ENCODE measurements around the gene SPATA3. TPM values are rescaled to one million over a fixed set of nuclear protein-coding genes. Genes with fewer than 3 reads are reported as not detected.
"Not testable (repeated sequence)": the region's sequence is repeated elsewhere in the genome, so short reads cannot be mapped to it uniquely, and the experiment has no call there.

SPATA3 gene
- total RNA-seq, 1 donor from 2014 or later: not detected

DNA sequence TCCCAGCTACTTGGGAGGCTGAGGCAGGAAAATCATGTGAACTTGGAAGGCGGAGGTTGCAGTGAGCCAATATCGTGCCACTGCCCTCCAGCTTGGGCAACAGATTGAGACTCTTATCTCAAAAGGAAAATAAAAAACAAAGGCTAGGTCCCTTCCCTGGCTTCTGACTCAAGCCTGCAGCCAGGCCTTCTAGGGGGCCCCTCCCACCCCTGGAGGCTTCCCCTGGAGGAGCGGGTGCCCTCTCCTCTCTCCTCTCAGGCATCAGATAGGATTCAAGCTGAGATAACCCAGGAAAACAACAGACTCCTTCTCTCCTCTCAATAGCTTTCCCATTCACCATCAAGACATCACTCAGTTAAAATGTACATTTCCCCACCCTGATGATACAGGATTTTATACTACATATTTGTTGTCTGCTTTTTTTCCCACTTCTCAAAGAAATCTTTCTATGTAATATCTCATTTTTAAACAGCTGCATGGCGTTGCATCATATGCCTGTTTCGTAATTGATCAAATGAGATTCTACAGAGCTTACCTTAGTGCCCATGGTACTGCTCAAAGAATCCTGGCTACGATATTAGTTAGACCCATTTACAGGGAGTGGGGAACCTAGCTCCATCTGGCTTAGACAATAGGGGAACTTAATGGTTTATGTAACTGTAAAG, 20.8 kb downstream of the SPATA3 start:
- DNase-seq (ENCODE audit: extremely low read depth, low read depth, low spot score): no peak

DNA sequence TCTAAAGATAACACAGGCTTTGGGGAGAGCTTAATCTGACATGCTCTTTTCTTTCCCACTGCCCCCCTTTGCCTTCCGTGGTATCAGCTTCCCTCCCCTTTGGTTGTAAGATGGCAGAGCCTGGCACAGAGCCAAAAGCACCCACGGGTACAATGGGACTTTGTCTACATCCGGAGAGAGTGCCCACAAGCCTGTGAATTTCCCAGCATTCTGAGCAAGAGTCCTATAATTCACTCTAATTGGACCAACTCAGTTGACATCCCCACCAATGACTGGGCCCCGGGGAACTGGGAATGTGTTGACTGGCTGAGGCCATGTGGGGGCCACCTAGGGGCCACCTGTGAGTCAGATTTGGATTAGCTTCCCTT, 21.3 kb downstream of the SPATA3 start:
- no peak for DNase-seq (ENCODE audit: extremely low read depth, low read depth, low spot score)

DNA sequence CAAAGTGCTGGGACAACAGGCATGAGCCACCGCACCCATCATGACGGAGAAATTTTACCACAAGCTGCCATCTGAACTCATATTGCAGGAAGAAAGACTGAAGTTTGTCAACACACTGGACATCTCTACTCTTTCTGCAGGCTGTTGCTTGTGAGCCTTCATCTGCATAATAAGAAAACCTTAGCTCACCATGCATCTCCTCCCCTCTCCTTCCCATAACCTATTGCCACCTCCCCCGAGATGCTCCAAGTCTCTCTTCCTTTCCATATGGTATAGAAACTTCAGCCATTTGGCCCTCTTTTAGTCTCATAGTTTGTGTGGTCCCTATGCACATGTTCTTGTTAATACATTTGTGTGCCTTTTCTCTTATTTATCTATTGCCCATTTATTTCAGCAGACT, 22.3 kb downstream of the SPATA3 start:
- no peak for DNase-seq (ENCODE audit: extremely low read depth, low read depth, low spot score)

DNA sequence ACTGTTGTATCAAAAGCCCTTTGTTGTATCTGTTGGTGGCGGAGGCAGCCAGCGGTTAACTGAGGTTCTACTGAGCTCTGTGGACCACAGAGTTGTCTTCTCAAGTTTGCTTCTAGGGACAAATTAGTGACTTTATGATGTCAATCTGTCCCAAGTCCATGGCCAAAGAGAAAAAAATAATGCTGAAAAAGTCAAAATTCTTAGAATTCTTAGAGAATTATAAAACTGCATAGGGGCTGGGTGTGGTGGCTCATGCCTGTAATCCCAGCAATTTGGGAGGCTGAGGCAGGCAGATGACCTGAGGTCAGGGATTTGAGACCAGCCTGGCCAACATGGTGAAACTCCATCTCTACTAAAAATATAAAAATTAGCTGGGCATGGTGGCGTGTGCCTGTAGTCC, 29.1 kb downstream of the SPATA3 start:
- DNase-seq (ENCODE audit: extremely low read depth, low read depth, low spot score): not testable (repeated sequence)

DNA sequence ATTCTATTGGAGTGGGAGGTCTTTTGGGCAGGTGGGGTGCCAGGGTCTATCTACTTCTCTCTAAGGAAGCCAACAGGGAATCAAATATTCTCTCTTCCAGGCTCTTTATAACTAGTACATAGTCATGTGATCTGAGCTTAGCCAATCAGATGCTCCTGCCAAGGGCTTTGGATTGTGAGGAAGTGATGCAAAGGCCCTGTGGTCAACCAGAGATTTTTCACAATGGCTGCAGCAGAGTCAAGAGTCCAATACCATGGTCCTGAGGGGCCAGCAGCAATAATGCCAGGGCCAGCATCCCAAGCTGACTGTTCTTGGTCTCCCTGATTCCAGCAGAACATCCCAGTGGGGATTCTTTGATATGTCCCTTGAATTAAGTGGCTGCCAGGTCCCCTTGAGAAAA, 33.0 kb downstream of the SPATA3 start:
- no peak for DNase-seq (ENCODE audit: extremely low read depth, low read depth, low spot score)

DNA sequence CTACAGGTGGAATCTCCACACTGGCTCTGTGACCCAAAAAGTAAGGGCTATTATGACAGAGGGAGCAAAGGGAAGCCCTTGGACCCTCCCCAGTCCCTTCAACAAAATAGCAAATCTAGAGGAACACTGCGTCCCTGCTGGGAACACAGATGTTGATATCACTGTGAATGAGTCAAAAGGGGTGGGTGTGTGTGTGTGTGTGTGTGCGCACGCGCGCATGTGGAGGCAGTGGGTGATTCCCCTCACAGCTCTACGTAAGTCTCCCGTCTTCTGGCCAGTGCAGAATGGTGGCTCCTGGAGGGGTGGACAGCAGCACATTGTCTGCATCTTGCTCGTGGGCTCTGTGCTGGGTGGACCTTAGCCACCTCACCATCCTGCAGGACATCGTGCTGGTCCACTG, 33.6 kb downstream of the SPATA3 start:
- DNase-seq (ENCODE audit: extremely low read depth, low read depth, low spot score): no peak

DNA sequence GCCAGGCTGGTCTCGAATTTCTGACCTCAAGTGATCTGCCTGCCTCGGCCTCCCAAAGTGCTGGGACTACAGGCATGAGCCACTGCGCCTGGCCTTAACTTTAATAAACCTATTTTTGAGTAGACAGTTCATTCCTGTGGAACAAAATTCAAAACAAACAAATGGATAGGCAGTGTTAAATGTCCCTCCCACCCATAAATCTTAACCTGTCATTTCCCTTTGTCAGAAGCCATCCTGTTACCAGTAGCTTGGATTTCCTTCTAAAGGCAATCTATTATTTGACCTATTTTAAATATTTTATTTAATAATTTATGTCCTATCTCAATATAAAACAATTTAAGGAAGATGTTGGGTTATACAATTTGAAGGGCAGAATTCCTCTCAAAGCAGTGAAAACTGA, 34.8 kb downstream of the SPATA3 start:
- DNase-seq (ENCODE audit: extremely low read depth, low read depth, low spot score): no peak

DNA sequence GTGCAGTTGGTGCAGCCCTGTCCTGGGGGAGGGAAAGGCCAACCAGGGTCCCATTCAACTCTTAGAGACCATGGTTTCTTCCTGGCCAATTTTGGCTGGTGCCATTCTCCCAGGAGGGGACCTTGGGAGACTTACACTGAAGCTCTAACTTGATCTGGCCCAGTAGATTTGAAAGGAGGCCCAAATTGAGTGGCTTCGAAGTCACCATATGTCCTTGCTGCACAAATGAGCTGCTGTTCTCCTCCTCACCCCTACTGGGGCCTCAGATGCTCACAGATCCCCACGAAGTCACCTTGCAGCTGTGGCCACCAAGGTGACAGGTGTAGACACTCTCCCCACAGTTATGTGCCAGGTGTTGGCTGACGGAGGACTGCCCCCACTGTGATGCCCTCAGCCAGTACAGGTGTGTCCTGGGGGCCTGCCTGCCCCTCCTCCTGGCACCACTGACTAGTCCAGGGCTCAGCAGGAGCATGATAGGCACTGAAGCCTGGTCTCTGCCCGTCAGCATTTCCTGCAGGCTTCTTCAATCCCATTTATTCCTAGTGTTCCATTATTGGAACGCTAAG, 36.7 kb downstream of the SPATA3 start:
- no peak for DNase-seq (ENCODE audit: extremely low read depth, low read depth, low spot score)

DNA sequence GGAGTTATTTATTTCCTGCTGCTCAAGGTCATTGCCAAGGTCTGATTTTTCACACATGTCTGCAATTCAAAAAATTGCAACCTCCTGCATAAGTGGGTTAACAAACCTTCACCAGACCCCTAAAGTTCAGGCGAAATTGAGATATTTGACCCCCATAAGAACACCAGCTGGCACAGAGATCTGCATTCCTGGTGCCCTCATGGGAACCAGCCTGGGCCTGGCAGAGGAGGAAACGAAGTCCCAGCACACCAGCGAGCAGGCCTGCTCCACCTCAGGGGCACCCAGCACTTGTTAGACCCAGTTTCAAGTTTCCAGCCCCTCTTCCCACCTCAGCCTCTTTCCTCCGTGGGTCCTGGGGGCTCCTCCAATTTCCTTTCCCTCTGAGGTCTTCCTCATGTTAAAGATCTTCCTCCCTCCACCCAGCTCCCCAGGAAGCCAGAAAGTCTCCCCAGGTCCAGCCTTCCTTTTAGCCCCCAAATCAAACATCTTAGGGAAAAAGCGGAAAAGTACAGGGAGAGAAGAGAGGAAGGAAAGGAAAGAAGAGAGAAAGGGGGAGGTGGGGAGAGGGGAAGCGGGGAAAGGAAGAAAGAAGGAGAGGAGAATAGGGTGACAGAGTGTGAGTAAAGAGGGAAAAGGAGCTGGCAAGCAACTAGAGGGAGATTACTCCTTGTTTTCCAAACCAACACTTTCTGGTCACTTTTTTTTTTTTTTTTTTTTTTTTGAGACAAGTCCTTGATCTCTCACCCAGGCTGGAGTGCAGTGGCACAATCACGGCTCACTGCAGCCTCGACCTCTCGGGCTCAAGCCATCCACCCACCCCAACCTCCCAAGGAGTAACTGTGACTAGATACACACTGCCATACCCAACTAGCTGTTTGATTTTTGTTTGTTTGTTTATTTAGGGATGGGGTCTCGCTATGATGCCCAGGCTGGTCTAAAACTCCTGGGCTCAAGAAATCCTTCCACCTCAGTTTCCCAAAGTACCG, 37.5 kb downstream of the SPATA3 start:
- no peak for DNase-seq (ENCODE audit: extremely low read depth, low read depth, low spot score)

DNA sequence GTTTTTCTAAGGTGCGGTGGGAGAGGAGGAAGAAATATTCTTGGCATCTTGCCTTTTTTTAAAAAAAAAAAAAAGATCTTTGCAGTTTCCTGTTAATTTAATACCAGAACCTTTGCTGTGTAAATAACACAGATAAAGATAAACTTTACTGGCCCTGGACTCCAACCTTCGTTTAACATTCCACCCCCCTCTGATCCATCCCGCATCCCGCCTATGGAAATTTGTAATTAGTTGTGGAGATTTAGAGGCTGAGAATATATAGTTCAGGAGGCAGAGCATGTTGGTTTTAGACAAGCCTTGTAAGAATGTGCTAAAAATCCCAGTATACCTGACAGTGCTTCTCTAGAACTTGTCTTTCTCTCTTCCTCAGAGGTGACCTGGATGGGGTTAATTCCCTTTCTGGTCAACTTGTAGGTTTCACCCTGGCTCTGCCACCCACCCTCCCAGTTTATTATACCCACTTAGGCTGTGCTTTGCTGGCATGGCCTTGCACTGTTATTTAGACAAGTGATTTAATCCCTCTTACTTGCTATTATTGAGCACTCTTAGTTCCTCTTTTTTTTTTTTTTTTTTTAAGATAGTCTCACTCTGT, 38.5 kb downstream of the SPATA3 start:
- no peak for DNase-seq (ENCODE audit: extremely low read depth, low read depth, low spot score)

DNA sequence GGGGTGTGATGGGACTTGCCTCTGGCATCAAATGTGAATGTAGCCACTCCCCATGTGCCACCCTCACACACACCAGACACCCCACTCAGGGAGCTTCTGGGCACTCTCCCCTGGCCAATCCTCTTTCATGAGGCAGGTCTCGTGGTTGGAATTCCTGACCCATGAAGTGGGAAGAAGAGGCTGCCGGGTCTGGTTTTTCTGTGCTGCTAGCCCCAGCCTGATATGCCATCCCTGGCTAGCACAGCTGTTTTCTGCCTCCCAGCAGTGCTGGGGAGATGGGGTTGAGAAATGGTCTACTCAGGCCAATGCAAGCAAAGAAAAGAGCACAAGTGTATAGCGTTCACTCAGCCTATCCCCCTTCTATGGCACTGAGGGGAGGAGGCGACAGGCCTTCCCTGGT, 40.2 kb downstream of the SPATA3 start:
- no peak for DNase-seq (ENCODE audit: extremely low read depth, low read depth, low spot score)

DNA sequence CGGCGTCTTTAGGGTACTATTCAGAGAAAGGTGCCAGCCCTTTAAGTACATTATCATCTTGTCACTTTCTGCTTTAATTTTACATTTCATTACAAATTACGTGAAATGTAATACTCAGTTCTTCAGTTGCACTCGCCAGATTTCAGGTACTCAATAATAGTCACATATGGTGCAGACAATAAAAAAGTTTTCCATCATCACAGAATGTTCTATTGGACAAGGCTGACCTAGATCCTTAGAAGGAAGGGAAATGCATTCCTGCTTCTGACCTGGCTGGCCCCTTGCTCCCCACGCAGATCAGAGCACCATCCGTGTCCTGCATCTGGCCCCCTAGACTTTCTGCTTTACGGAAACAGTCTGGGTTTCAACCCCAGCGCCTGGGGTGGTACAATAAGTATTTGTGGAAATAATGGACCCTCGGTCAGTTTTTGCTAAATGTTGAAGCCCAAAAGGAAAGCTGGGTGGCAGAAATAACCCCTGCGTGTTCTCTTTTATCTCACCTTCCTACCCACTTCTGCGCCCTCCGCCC, 40.7 kb downstream of the SPATA3 start:
- DNase-seq (ENCODE audit: extremely low read depth, low read depth, low spot score): no peak

DNA sequence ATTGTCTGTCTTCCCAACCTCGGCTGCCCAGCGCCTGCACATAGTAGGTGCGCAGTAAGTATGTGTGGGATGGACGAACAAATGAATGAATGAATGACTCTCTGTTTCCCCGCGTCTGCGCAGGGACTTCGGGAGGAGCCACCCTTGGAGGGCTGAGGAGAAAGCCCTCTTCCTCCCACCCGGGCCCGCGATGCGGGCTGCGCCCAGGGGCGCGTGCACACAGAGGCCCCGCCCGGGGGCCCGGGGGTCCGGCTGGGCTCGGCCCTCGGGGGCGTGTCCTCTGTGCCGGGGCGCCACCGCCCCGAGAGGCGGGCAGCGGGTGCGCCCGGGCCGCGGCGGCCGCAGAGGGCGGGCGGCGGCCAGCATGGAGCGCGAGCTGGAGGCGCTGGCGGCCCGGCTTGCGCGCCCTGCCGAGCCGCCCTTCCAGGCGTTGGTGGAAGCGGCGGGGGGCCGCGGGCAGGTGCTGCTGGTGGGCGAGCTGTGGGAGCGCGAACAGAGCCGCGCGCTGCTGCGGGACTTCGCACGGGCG, 41.3 kb downstream of the SPATA3 start, which contains the start of gene C2orf72:
Gene C2orf72, plus strand, starts transcription at position 322 of the 529 bp plus-strand sequence. Its CDS starts 43 bp downstream, at position 365.
- no peak for DNase-seq (ENCODE audit: extremely low read depth, low read depth, low spot score)

DNA sequence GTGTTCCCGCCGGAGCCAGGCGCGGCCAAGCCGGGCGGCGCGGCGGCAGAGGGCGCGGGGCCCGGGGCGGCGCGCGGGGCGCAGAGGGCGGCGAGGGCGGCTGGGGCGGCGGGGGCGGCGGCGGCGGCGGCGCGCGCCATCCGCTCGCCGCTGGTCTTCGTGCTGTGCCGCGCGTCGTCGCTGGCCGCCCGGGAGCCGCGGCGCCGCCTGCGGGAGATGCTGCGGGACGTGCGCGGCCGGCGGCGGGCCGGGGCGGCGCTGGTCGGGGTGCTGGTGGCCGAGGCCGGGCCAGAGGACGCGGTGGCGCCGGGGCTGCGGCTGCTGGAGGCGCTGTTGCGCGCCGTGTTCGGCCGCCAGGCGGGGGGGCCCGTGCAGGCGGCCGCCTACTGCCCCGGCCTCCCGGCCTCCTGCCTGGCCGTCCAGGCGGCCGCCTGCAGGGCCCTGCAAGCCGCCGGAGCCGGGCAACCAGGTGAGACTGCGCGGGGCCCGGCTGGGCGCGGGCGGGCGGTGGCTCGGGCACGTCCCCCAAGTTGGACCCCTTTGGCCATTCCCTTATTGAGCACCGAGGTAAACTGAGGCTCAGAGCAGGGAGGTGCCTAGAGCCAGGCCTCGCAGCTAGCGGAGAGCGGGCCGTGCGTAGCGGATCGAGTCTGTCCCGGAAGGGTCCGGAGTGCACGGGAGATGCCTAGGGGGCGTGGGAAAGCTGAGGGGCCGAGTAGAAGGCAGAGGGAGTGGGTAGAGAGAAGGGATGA, 42.0 kb downstream of the SPATA3 start:
- DNase-seq (ENCODE audit: extremely low read depth, low read depth, low spot score): no peak

DNA sequence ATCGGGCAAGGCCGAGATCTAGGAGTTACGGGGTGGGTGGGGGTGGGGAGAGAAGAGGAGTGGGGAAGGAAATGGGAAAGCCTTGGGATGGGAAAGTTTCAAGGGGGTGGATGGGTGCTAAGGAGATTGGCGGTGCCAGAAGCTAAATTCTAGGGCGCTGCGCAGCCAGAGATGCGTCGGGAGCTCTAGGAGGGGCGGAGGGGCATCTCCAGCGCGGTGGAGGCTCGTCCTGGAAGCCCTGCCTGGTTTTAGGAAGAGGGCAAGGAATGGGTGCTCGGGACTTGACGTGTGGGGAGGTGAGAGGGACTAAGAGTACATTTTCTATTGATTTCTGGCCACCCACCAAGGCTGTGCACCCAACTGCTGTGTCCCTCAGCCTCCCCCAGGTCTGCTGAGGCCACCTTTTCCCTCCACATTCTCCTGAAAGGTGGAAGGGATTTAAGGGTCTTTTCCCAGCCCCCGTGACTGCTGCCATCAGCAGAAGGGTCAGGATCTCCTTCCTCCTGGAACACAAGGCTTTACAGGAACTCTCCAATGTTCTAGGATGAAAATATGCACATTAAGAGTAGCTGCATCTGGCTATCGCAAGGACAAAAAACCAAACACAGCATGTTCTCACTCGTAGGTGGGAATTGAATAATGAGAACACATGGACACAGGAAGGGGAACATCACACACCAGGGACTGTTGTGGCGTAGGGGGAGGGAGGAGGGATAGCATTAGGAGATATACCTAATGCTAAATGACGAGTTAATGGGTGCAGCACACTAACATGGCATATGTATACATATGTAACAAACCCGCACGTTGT, 42.8 kb downstream of the SPATA3 start:
- DNase-seq (ENCODE audit: extremely low read depth, low read depth, low spot score): no peak

DNA sequence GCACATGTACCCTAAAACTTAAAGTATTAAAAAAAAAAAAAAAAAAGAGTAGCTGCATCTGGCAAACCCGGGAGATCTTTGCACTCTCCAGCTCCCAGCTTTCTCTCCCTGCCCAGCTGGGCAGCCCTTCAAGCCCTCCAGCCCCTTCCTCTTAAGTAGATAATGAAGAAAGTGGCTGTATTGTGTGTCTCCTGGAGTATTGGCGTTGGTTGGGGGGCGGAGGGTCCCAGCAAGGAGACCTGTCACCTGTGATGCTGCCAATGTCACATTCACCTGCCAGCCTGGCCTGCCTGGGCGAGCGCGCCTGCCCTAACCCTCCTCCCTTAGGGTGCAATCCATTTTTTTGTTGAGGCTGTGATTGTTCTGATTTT, 43.4 kb downstream of the SPATA3 start:
- DNase-seq (ENCODE audit: extremely low read depth, low read depth, low spot score): no peak

DNA sequence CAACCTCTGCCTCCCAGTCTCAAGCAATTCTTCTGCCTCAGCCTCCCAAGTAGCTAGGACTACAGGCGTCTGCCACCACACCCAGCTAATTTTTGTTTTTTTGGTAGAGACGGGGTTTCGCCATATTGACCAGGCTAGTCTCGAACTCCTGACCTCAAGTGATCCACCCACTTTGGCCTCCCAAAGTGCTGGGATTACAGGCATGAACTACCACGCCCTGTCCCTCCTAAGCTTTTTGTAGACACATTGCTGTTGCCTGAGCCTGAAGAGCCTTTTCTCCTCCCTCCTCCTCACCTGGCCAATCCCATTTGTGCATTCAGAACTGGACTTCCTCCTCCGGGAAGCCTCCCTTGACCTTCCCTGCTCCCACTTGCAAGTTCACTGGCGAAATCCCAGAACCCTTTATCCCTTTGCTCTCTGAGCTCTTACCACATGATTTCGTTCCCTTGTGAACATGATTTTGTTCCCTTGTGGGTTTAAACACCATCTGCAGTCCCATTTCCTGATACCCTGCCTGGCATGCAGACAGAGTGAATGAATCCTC, 44.0 kb downstream of the SPATA3 start:
- no peak for DNase-seq (ENCODE audit: extremely low read depth, low read depth, low spot score)

DNA sequence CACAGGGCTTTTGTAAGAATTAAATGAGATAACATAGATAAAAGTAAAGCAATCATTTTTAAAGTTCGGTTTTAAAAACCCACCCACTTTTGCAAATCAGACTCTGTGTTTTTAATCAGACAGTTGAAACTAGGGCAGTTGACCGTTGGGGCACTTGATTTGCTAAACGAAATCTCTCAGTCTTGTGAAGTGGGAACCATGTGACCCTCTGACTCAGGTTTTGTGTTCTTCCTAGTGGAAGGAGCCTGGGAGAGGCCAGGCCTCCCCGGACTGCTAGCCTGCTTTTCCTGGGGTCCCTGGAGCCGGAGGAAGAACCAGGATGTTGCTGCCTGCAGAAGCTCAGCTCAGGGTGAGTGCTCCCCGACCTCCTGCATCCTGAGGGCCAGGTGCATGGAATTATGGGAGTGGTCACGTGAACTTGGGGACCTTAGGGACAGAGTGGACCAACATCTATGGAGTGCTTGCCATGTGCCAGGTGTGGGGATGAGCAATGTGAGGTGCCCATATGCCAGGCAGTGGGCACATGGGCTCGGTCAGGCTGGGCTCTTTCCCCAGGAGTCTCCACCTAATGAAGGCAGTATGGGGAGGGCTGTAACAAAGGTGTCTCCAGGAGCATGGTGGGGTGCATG, 45.3 kb downstream of the SPATA3 start:
- no peak for DNase-seq (ENCODE audit: extremely low read depth, low read depth, low spot score)

DNA sequence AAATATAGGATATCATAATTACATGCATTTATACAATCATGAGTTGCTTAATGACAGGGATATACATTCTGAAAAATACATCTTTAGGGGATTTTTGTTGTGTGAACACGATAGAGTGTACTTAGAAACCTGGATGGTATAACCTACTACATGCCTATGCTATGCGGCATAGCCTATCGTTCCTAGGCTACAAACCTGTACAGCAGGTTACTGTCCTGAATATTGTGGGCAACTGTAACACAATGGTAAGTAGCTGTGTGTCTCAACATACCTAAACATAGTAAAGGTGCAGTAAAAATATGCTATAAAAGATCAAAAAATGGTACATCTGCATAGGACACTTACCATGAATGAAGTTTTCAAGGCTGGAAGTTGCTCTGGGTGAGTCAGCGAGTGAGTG, 47.9 kb downstream of the SPATA3 start:
- no peak for DNase-seq (ENCODE audit: extremely low read depth, low read depth, low spot score)
